Ascending aorta (tissue), 2 donors: ENCODE data around the gene FANCC. TPM values are rescaled to one million over a fixed set of nuclear protein-coding genes. Genes with fewer than 3 reads are reported as not detected.

Source experiments
- DNase-seq, 2 donors: peaks; one replicate each; pipeline ENCODE4 v3.0.0-alpha.2; 2019; ENCODE audit warnings: low spot score in 2 of 2
- H3K27ac ChIP-seq, 2 donors: fragments of 200-600 bp; sonication (generic); one replicate each; pipeline ENCODE4 v1.5.1; 2016 to 2017; ENCODE audit warnings: mild to moderate bottlenecking in 1 of 2
- H3K27me3 ChIP-seq: fragments of 200-600 bp; sonication (generic); one replicate; pipeline ENCODE4 v1.5.1; 2017
- H3K36me3 ChIP-seq, 2 donors: fragments of 200-600 bp; sonication (generic); one replicate each; pipeline ENCODE4 v1.5.1; 2016
- H3K4me1 ChIP-seq, 2 donors: fragments of 200-600 bp; sonication (generic); one replicate each; pipeline ENCODE4 v1.5.1; 2016 to 2017; ENCODE audit warnings: mild to moderate bottlenecking in 1 of 2
- H3K4me3 ChIP-seq, 2 donors: fragments of 200-600 bp; sonication (generic); one replicate each; pipeline ENCODE4 v1.5.1; 2016 to 2017; ENCODE audit warnings: mild to moderate bottlenecking in 1 of 2
- H3K9me3 ChIP-seq, 2 donors: fragments of 200-600 bp; sonication (generic); one replicate each; pipeline ENCODE4 v1.5.1; 2016
- intact Hi-C: fragments of 100-400 bp; cut with DNase I; formaldehyde crosslinking; loops from one replicate; pipeline ENCODE4 v1.15.1; 2023
- total RNA-seq: library from RNA; depleted of rRNA; stranded (reverse); fragments of >200 nt; gene quantifications from one replicate; pipeline ENCODE4 v1.1.0, GENCODE V29; 2016
- TF ChIP-seq, protein P1 (sequence below), 3 experiments: fragments of 200-600 bp in 2 of 3; fragments of 450-650 bp in 1 of 3; sonication (generic) in 2 of 3; IDR thresholded peaks; one replicate each; pipeline ENCODE4 v1.5.1; 2016 to 2019; ENCODE audit warnings: antibody characterized with exemption in 3 of 3, mild to moderate bottlenecking in 1 of 3, moderate library complexity in 1 of 3

The FANCC gene
- total RNA-seq, 1 donor from 2014 or later: 0.64 TPM

GRCh38 chr9:95055851-95056551, 261.5 kb downstream of the FANCC start:
- peaks cover 4 to 66% of the 10 kb centered on the region in 2 donors for H3K4me1 ChIP-seq
- no peaks in the 10 kb centered on the region for H3K27me3 ChIP-seq
- H3K27ac ChIP-seq: peak overlapping the region; percentile 84 to 95
- H3K9me3 ChIP-seq: no peaks in the 10 kb centered on the region
- H3K4me3 ChIP-seq: peak overlapping the region; percentile 42 to 67
- intact Hi-C loops: no loop called here
- DNase-seq: no peak
- H3K36me3 ChIP-seq: no peaks in the 10 kb centered on the region
- TF ChIP-seq, protein P1, sequence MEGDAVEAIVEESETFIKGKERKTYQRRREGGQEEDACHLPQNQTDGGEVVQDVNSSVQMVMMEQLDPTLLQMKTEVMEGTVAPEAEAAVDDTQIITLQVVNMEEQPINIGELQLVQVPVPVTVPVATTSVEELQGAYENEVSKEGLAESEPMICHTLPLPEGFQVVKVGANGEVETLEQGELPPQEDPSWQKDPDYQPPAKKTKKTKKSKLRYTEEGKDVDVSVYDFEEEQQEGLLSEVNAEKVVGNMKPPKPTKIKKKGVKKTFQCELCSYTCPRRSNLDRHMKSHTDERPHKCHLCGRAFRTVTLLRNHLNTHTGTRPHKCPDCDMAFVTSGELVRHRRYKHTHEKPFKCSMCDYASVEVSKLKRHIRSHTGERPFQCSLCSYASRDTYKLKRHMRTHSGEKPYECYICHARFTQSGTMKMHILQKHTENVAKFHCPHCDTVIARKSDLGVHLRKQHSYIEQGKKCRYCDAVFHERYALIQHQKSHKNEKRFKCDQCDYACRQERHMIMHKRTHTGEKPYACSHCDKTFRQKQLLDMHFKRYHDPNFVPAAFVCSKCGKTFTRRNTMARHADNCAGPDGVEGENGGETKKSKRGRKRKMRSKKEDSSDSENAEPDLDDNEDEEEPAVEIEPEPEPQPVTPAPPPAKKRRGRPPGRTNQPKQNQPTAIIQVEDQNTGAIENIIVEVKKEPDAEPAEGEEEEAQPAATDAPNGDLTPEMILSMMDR (IDR thresholded peaks at IDR 0.05): no peak

- Histone ChIP-seq H3K4me3 (peak overlapping the region; percentile 42 to 67), H3K4me1 (peaks cover 4 to 64% of the 10 kb centered on the region in 2 donors), H3K27me3 (no peaks in the 10 kb centered on the region), H3K36me3 (no peaks in the 10 kb centered on the region), H3K9me3 (no peaks in the 10 kb centered on the region), H3K27ac (peak overlapping the region; percentile 84 to 95)
- no peak for DNase-seq
- intact Hi-C loops: no loop called here
- TF ChIP-seq, protein P1 (IDR thresholded peaks at IDR 0.05): no peak
Measured at GRCh38 chr9:95055334-95055850, 262.1 kb downstream of the FANCC start.

DNA sequence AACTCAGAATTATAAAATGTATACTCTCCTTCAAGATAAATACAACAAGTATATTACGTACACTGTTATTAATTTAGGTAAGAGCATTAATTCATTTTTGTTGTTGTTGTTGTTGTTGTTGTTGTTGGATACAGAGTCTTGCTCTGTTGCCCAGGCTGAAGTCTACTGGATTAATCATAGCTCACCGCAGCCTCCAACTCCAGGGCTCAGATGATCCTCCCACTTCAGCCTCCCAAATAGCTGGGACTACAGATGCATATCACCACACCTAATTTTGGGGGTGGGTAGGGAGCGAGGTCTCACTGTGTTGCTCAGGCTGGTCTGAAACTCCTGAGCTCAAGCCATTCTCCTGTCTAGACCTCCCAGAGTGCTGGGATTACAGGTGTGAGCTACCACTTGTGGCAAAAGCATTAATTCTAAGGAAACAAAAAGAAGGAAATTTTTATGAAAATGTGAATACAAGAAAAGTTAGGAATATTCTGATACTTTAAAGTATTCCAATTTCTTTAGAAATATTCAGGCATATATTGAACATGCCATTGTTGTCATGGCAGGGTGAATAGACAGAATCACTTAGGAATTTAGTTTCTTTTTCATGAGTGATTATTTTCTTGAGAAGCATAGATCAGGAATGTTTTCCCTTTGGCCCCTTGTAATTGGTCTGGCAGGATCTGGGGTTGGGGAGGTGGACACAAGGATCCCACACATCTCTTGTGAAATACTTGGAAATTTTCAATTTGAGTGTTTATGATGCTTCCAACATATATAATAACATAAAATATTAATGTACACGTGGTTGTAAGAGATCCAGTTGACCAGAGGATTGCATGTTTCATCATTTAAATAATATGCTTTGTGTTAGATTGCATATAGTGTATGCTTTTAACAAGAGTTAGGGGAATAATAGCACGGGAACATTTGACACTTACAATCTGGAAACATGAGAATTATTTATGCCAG, 263.6 kb downstream of the FANCC start:
- Histone ChIP-seq H3K27ac (peak overlapping the region; percentile 84 to 95), H3K4me1 (peaks cover 4 to 59% of the 10 kb centered on the region in 2 donors), H3K9me3 (no peaks in the 10 kb centered on the region), H3K36me3 (no peaks in the 10 kb centered on the region), H3K27me3 (no peaks in the 10 kb centered on the region), H3K4me3 (peak overlapping the region in 1 of 2 donors; percentile 67)
- TF ChIP-seq, protein P1 (IDR thresholded peaks at IDR 0.05): no peak
- intact Hi-C loops: no loop called here
- no peak for DNase-seq

- no peak for DNase-seq
- Histone ChIP-seq H3K4me1 (peaks cover 5 to 46% of the 10 kb centered on the region in 2 donors), H3K27me3 (no peaks in the 10 kb centered on the region), H3K4me3 (peak overlapping the region; percentile 54 to 67), H3K36me3 (peaks cover 0 to 5% of the 10 kb centered on the region in 2 donors), H3K9me3 (no peaks in the 10 kb centered on the region), H3K27ac (peak overlapping the region; percentile 84 to 95)
- TF ChIP-seq, protein P1 (IDR thresholded peaks at IDR 0.05): no peak
- intact Hi-C loops: loop anchor here (2.0 to 5.0 kb wide), 2 partner anchors 33 to 42 kb away; no protein-coding TSS in a partner anchor
Measured at GRCh38 chr9:95049761-95050160, 267.7 kb downstream of the FANCC start.

Other genes starting within 250 kb of the FANCC start
- 25.2 TPM for gene PTCH1, start 199.3 kb upstream of the FANCC start, total RNA-seq